Endothelial cell of umbilical vein (primary cell): ENCODE results near the gene WDR7. TPM values are rescaled to one million over a fixed set of nuclear protein-coding genes. Genes with fewer than 3 reads are reported as not detected.

Experiments
- BruUV-seq: library from RNA; stranded (reverse); fragments of 400-500 nt; replicated peaks from 2 replicates; lab custom pipeline; 2021; lab: Mats Ljungman, UMichigan
- CTCF ChIA-PET: fragments of 300-600, 350-600 bp; sonication (Branson Sonifier 250); formaldehyde crosslinking; loops from one replicate; lab custom pipeline; 2021; ENCODE audit warnings: antibody characterized with exemption, inconsistent platforms; lab: Charles Lee
- POLR2A ChIA-PET: fragments of 300-600, 350-600 bp; sonication (Branson Sonifier 250); formaldehyde crosslinking; loops from one replicate; lab custom pipeline; 2021; ENCODE audit warnings: antibody characterized with exemption, inconsistent platforms; lab: Charles Lee
- DNase-seq: peaks from one replicate; pipeline ENCODE4 v3.0.0-alpha.2; 2011; ENCODE audit warnings: low read depth, low spot score
- FAIRE-seq: peaks from 2 replicates; lab custom pipeline; 2011; peaks lifted over from hg19 to GRCh38; lab: Jason Lieb, UNC
- H2AFZ ChIP-seq: 2 replicates; pipeline ENCODE4 v1.6.0; 2012; ENCODE audit warnings: low read depth, low read length, control low read depth, inconsistent platforms
- H3K27ac ChIP-seq: 2 replicates; pipeline ENCODE4 v1.5.1; 2011; ENCODE audit warnings: low read depth, mild to moderate bottlenecking, control low read depth, low read length, moderate library complexity; ENCODE audit not compliant: insufficient read depth
- H3K27me3 ChIP-seq, 2 experiments: 2 replicates each; pipeline versions ENCODE4 v1.6.0 to v1.6.1; 2011; ENCODE audit warnings: low read length in 2 of 2, mixed read lengths in 1 of 2; ENCODE audit not compliant: control insufficient read depth in 2 of 2, insufficient read depth in 2 of 2
- H3K36me3 ChIP-seq, 2 experiments: 2 replicates in 1 of 2; 3 replicates in 1 of 2; pipeline ENCODE4 v1.5.1; 2011; ENCODE audit warnings: low read length in 2 of 2, mild to moderate bottlenecking in 1 of 2, moderate library complexity in 1 of 2; ENCODE audit not compliant: control insufficient read depth in 2 of 2, insufficient read depth in 2 of 2; ENCODE audit errors: extremely low read depth in 1 of 2
- H3K4me1 ChIP-seq: 3 replicates; pipeline ENCODE4 v1.5.1; 2011; ENCODE audit warnings: mild to moderate bottlenecking, low read length; ENCODE audit not compliant: control insufficient read depth, insufficient read depth; ENCODE audit errors: extremely low read depth
- H3K4me2 ChIP-seq: 2 replicates; pipeline ENCODE4 v1.6.1; 2011; ENCODE audit warnings: low read length, control low read depth, mixed read lengths; ENCODE audit not compliant: insufficient read depth
- H3K4me3 ChIP-seq, 3 experiments: fragments of 200-600 bp in 1 of 3; sonication (generic), shearing (Covaris generic) in 1 of 3; replicated peaks in 1 of 3; 2 replicates each; pipeline ENCODE4 v1.5.1; 2011 to 2016; ENCODE audit warnings: control low read depth in 3 of 3, low read length in 3 of 3, mild to moderate bottlenecking in 2 of 3, inconsistent platforms in 1 of 3, low read depth in 1 of 3, moderate library complexity in 1 of 3; ENCODE audit not compliant: insufficient read depth in 1 of 3
- H3K79me2 ChIP-seq: 2 replicates; pipeline ENCODE4 v1.6.0; 2012; ENCODE audit warnings: low read length, inconsistent platforms; ENCODE audit not compliant: control insufficient read depth, insufficient read depth
- H3K9ac ChIP-seq: replicated peaks from 2 replicates; pipeline ENCODE3; 2011; ENCODE audit warnings: low read length, control low read depth; ENCODE audit not compliant: insufficient read depth; ENCODE audit errors: extremely low read depth
- H3K9me1 ChIP-seq: replicated peaks from 3 replicates; pipeline ENCODE4 v1.6.0; 2011; ENCODE audit warnings: mild to moderate bottlenecking, low read length; ENCODE audit not compliant: control insufficient read depth, insufficient read depth; ENCODE audit errors: extremely low read depth
- H3K9me3 ChIP-seq: replicated peaks from 2 replicates; pipeline ENCODE4 v1.5.1; 2012; ENCODE audit warnings: low read length, inconsistent platforms; ENCODE audit not compliant: control insufficient read depth, insufficient read depth
- H4K20me1 ChIP-seq: replicated peaks from 2 replicates; pipeline ENCODE3; 2011; ENCODE audit warnings: mild to moderate bottlenecking, low read length; ENCODE audit not compliant: control insufficient read depth, insufficient read depth; ENCODE audit errors: extremely low read depth
- EZH2 ChIP-seq: IDR thresholded peaks from 2 replicates; pipeline ENCODE4 v1.6.1; 2012; ENCODE audit warnings: borderline replicate concordance, low read depth, mild to moderate bottlenecking, moderate library complexity, low read length, inconsistent platforms; ENCODE audit not compliant: severe bottlenecking
- FOS ChIP-seq: IDR thresholded peaks from 2 replicates; pipeline ENCODE4 v1.6.1; 2011; ENCODE audit warnings: mild to moderate bottlenecking, low read length, moderate library complexity, borderline replicate concordance; ENCODE audit not compliant: insufficient read depth
- GATA2 ChIP-seq: IDR thresholded peaks from 2 replicates; pipeline ENCODE4 v1.7.0; 2011; ENCODE audit warnings: low read depth, mild to moderate bottlenecking, moderate library complexity, mixed read lengths, low read length; ENCODE audit not compliant: insufficient read length, insufficient read depth
- JUN ChIP-seq: IDR thresholded peaks from 2 replicates; pipeline ENCODE4 v1.6.1; 2011; ENCODE audit warnings: borderline replicate concordance, low read depth; ENCODE audit not compliant: insufficient read length, insufficient read depth
- MYC ChIP-seq: IDR thresholded peaks from one replicate; pipeline ENCODE4 v1.6.1; 2011; ENCODE audit warnings: mild to moderate bottlenecking, low read depth, low read length
- POLR2A ChIP-seq: IDR thresholded peaks from 2 replicates; pipeline ENCODE4 v1.6.1; 2012; ENCODE audit warnings: low read depth, mild to moderate bottlenecking, control low read depth, low read length
- POLR2AphosphoS5 ChIP-seq: IDR thresholded peaks from 2 replicates; pipeline ENCODE4 v1.6.1; 2012; ENCODE audit warnings: low read depth, mild to moderate bottlenecking, control low read depth, low read length, moderate library complexity; ENCODE audit not compliant: insufficient read depth
- dilution Hi-C: fragments of 300-500 bp; cut with MboI; formaldehyde crosslinking; loops from one replicate; pipeline ENCODE4 v1.15.0; 2019; ENCODE audit warnings: low sequenced_read_pairs; ENCODE audit not compliant: extremely low pct_ligation_motif_present
- intact Hi-C: fragments of 100-400 bp; cut with micrococcal nuclease; formaldehyde crosslinking; loops from one replicate; pipeline ENCODE4 v1.10.0; 2022
- polyA plus RNA-seq, 4 experiments: library from polyadenylated mRNA; depleted of rRNA in 3 of 4; stranded (reverse) in 3 of 4; unstranded in 1 of 4; fragments of >200 nt; gene quantifications; 2 replicates each; pipeline versions ENCODE4 v1.2.1 to v1.2.3, GENCODE V29; 2011 to 2012; ENCODE audit warnings: missing spikeins in 1 of 4
- total RNA-seq: library from RNA; stranded (reverse); gene quantifications from 2 replicates; pipeline ENCODE4 v1.2.3, GENCODE V29; 2021
- TF ChIP-seq, protein P1 (sequence below): IDR thresholded peaks from 2 replicates; pipeline ENCODE4 v1.6.1; 2011; ENCODE audit not compliant: insufficient read depth, insufficient read length
- TF ChIP-seq, protein P2 (sequence below), 2 donors: IDR thresholded peaks; 1 replicate in 1 of 2; 2 replicates in 1 of 2; pipeline ENCODE4 v1.5.1; 2011; ENCODE audit warnings: low read length in 2 of 2, mild to moderate bottlenecking in 2 of 2, moderate library complexity in 2 of 2, control low read depth in 1 of 2, inconsistent platforms in 1 of 2, low read depth in 1 of 2; ENCODE audit not compliant: insufficient read depth in 1 of 2; ENCODE audit errors: extremely low read depth in 1 of 2

WDR7 gene
- total and polyA plus RNA-seq, 2 donors (not counting 3 experiments of a cell fraction or from before 2014, with no cell fraction given): 5.9 to 19.0 TPM

DNA sequence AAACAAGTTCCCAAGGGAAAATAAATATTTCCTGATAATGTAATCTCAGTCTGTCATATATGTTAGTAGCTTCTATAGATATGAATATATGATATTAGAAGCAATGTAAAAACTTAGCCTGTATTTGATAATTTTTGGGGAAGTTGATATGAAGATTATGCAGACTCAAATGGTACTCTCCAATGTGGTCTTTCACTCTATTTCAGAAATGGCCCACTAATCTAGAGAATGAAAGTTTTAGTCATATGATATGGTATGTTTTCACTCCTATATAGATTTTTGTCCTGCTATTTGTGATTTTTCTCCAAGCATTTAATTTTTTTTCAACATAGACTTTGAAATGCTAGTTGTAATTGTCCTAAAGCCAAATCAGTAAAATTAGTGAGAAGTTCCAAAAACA is 259.1 kb downstream of the WDR7 start:
- dilution Hi-C loops (no loop called here), intact Hi-C loops (no loop called here)
- H2AFZ ChIP-seq: no peak overlapping the region
- H3K79me2 ChIP-seq: no peaks in the 10 kb centered on the region
- no peak for DNase-seq
- ChIA-PET CTCF (interaction anchor here (1.1 to 1.5 kb wide), 4 partner anchors 10 to 82 kb away, joined by 3 read pairs; no protein-coding TSS in a partner anchor), POLR2A (no interaction called here)
- no peak overlapping the region for H3K9ac ChIP-seq
- no peaks in the 10 kb centered on the region for H3K36me3 ChIP-seq
- no peaks in the 10 kb centered on the region for H3K27me3 ChIP-seq
- TF ChIP-seq POLR2AphosphoS5 (no peak), MYC (no peak), GATA2 (no peak), JUN (no peak), FOS (no peak), POLR2A (no peak), EZH2 (no peak)
- TF ChIP-seq, protein P1, sequence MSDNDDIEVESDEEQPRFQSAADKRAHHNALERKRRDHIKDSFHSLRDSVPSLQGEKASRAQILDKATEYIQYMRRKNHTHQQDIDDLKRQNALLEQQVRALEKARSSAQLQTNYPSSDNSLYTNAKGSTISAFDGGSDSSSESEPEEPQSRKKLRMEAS: no peak
- TF ChIP-seq, protein P2, sequence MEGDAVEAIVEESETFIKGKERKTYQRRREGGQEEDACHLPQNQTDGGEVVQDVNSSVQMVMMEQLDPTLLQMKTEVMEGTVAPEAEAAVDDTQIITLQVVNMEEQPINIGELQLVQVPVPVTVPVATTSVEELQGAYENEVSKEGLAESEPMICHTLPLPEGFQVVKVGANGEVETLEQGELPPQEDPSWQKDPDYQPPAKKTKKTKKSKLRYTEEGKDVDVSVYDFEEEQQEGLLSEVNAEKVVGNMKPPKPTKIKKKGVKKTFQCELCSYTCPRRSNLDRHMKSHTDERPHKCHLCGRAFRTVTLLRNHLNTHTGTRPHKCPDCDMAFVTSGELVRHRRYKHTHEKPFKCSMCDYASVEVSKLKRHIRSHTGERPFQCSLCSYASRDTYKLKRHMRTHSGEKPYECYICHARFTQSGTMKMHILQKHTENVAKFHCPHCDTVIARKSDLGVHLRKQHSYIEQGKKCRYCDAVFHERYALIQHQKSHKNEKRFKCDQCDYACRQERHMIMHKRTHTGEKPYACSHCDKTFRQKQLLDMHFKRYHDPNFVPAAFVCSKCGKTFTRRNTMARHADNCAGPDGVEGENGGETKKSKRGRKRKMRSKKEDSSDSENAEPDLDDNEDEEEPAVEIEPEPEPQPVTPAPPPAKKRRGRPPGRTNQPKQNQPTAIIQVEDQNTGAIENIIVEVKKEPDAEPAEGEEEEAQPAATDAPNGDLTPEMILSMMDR (IDR thresholded peaks at IDR 0.05; ENCODE audit: extremely low read depth in 1 of 2, insufficient read depth in 1 of 2, low read depth in 1 of 2, low read length in 2 of 2): no peak
- H3K4me2 ChIP-seq: no peak overlapping the region
- BruUV-seq: no TSS peak
- H3K27ac ChIP-seq: no peak overlapping the region
- H3K4me1 ChIP-seq: no peaks in the 10 kb centered on the region
- no peak for FAIRE-seq
- H3K4me3 ChIP-seq: no peak overlapping the region
- H4K20me1 ChIP-seq: no peaks in the 10 kb centered on the region
- H3K9me3 ChIP-seq: no peaks in the 10 kb centered on the region
- no peaks in the 10 kb centered on the region for H3K9me1 ChIP-seq
